Progenitor cell of endocrine pancreas (in vitro differentiated cells): ENCODE measurements around the gene BRD4. TPM values are rescaled to one million over a fixed set of nuclear protein-coding genes. Genes with fewer than 3 reads are reported as not detected.

Experiments
- DNase-seq: peaks from one replicate; pipeline ENCODE4 v3.0.0; 2021; ENCODE audit warnings: low spot score; ENCODE audit not compliant: unreplicated experiment
- H3K27ac Mint-ChIP-seq: 2 replicates; pipeline ENCODE4 v1.8.0; 2021; ENCODE audit warnings: mild to moderate bottlenecking, moderate library complexity, mixed read lengths
- H3K27me3 Mint-ChIP-seq: 2 replicates; pipeline ENCODE4 v1.8.0; 2021; ENCODE audit warnings: mixed read lengths
- H3K36me3 Mint-ChIP-seq: 2 replicates; pipeline ENCODE4 v1.8.0; 2022; ENCODE audit warnings: mixed read lengths; ENCODE audit not compliant: insufficient read depth
- H3K4me1 Mint-ChIP-seq: 2 replicates; pipeline ENCODE4 v1.8.0; 2021; ENCODE audit warnings: low read depth, mixed read lengths
- H3K4me3 Mint-ChIP-seq: 2 replicates; pipeline ENCODE4 v1.8.0; 2021; ENCODE audit warnings: low read depth, mild to moderate bottlenecking, moderate library complexity, mixed read lengths
- H3K9me3 Mint-ChIP-seq: 2 replicates; pipeline ENCODE4 v1.8.0; 2021; ENCODE audit warnings: low read depth, mixed read lengths
- CTCF ChIP-seq: fragments of 200-600 bp; sonication (generic); IDR thresholded peaks from one replicate; pipeline ENCODE4 v1.5.0; 2021; ENCODE audit warnings: antibody characterized with exemption, mild to moderate bottlenecking; ENCODE audit not compliant: unreplicated experiment
- total RNA-seq: library from RNA; stranded (reverse); gene quantifications from 2 replicates; pipeline ENCODE4 v1.2.1, GENCODE V29; 2021

The BRD4 gene
- total RNA-seq, 1 donor from 2014 or later = 144 TPM

DNA sequence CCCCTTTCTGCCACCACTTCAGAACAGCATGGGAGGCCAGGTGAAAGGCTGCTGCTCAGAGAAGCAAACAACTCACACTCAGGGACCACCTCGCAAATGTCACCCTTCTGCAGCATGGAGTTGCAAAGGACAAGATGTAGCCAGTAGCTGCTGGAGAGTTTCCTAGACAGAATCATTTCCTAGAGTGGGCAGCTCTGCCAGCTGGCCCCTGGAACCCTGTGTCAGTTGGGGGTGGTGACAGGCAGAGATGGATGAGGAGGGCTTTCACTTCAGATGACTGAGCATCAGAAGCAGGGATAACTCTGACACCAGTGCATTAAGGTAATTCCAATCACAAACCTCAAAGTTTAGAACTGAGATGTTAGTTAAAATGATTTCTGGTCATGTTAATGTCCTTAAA lies 65.7 kb downstream of the BRD4 start:
- DNase-seq = no peak
- H3K27me3 Mint-ChIP-seq = no peaks in the 10 kb centered on the region
- H3K4me1 Mint-ChIP-seq = peaks cover 6% of the 10 kb centered on the region
- H3K4me3 Mint-ChIP-seq = no peak overlapping the region
- H3K9me3 Mint-ChIP-seq = no peaks in the 10 kb centered on the region
- peaks cover 20% of the 10 kb centered on the region for H3K36me3 Mint-ChIP-seq
- no peak overlapping the region for H3K27ac Mint-ChIP-seq
- no peak for TF ChIP-seq CTCF

- no peaks in the 10 kb centered on the region for H3K27me3 Mint-ChIP-seq
- H3K27ac Mint-ChIP-seq = peak overlapping the region; percentile 77
- no peaks in the 10 kb centered on the region for H3K9me3 Mint-ChIP-seq
- no peak overlapping the region for H3K4me3 Mint-ChIP-seq
- TF ChIP-seq CTCF = no peak
- peaks cover 6% of the 10 kb centered on the region for H3K4me1 Mint-ChIP-seq
- H3K36me3 Mint-ChIP-seq = peaks cover 16% of the 10 kb centered on the region
- no peak for DNase-seq
These were observed 66.5 kb downstream of the BRD4 start for GRCh38 chr19:15265850-15266248.

- Mint-ChIP-seq H3K4me3 (no peak overlapping the region), H3K27ac (peak overlapping the region; percentile 77), H3K9me3 (no peaks in the 10 kb centered on the region), H3K36me3 (peaks cover 15% of the 10 kb centered on the region), H3K4me1 (peaks cover 6% of the 10 kb centered on the region), H3K27me3 (no peaks in the 10 kb centered on the region)
- no peak for TF ChIP-seq CTCF
- DNase-seq = no peak
These were observed 67.0 kb downstream of the BRD4 start for GRCh38 chr19:15265214-15265849.

GRCh38 chr19:15264933-15265206 lies 67.5 kb downstream of the BRD4 start:
- H3K27me3 Mint-ChIP-seq = no peaks in the 10 kb centered on the region
- TF ChIP-seq CTCF = no peak
- peaks cover 6% of the 10 kb centered on the region for H3K4me1 Mint-ChIP-seq
- no peak overlapping the region for H3K4me3 Mint-ChIP-seq
- no peak for DNase-seq
- no peak overlapping the region for H3K27ac Mint-ChIP-seq
- peaks cover 15% of the 10 kb centered on the region for H3K36me3 Mint-ChIP-seq
- no peaks in the 10 kb centered on the region for H3K9me3 Mint-ChIP-seq

- Mint-ChIP-seq H3K27ac (no peak overlapping the region), H3K4me1 (peaks cover 6% of the 10 kb centered on the region), H3K36me3 (peaks cover 17% of the 10 kb centered on the region), H3K4me3 (no peak overlapping the region), H3K9me3 (no peaks in the 10 kb centered on the region), H3K27me3 (no peaks in the 10 kb centered on the region)
- peak; percentile 71 for DNase-seq
- peak; percentile 83 for TF ChIP-seq CTCF
These were observed 68.0 kb downstream of the BRD4 start for GRCh38 chr19:15264061-15264932.
